ENCODE measurements around the gene HBE1.
"Not testable (repeated sequence)": the region's sequence is repeated elsewhere in the genome, so short reads cannot be mapped to it uniquely, and the experiment has no call there.

HBE1 gene

DNA sequence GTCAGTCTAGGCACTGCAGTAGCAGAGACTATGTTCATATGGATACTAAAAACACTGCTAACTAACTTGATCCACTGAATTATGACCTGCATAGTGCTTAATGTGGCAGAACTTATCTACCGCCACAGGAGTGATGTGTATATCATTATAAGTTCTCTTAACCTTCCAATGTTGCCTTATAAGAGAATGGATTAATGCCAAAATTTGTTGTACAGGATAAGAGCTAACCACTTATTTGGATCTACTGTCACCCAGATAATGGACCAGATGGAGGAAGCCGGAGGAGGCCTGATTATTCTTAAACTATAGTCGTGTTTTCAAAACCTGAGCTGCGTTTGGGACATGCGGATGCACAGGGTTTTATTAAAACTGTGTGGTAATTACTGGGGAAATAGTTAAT lies 33.9 kb upstream of the HBE1 start:
- H3K9me3 ChIP-seq: no peaks in the 10 kb centered on the region
- no peak overlapping the region for H3K4me3 ChIP-seq (ENCODE audit: low read depth, low read length)
- no peaks in the 10 kb centered on the region for H3K27me3 ChIP-seq
- no peaks in the 10 kb centered on the region for H3K4me1 ChIP-seq
- H3K36me3 ChIP-seq: no peaks in the 10 kb centered on the region
- no peak for DNase-seq
- TF ChIP-seq, protein P1, sequence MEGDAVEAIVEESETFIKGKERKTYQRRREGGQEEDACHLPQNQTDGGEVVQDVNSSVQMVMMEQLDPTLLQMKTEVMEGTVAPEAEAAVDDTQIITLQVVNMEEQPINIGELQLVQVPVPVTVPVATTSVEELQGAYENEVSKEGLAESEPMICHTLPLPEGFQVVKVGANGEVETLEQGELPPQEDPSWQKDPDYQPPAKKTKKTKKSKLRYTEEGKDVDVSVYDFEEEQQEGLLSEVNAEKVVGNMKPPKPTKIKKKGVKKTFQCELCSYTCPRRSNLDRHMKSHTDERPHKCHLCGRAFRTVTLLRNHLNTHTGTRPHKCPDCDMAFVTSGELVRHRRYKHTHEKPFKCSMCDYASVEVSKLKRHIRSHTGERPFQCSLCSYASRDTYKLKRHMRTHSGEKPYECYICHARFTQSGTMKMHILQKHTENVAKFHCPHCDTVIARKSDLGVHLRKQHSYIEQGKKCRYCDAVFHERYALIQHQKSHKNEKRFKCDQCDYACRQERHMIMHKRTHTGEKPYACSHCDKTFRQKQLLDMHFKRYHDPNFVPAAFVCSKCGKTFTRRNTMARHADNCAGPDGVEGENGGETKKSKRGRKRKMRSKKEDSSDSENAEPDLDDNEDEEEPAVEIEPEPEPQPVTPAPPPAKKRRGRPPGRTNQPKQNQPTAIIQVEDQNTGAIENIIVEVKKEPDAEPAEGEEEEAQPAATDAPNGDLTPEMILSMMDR (IDR thresholded peaks at IDR 0.05; ENCODE audit: low read depth, low read length): no peak

DNA sequence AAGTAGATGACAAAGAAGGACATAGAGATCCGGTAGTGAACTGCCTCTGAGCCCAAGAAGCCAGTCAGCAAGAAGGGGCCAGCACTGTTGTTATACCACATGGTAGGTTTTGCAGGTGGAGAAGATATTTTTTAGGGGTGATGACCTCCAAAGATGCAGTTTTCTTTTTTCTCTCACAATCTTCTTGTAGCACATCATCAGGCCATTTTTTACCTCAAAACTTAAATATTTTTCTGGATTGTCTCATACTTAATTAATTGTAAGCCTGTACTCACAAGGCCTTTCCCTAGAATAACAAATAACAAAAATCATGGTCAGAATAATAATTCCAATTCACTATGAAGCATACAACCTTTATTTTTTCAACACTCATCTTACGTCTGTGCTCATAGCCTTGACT lies 32.1 kb upstream of the HBE1 start, which contains the start of gene OR51B4:
TSS of gene OR51B4 (minus strand) at position 101 of the 400 bp plus-strand sequence. CDS start at position 101, 0 bp downstream.
- DNase-seq: no peak
- H3K4me1 ChIP-seq: no peaks in the 10 kb centered on the region
- no peak within 1 kb of the TSS for H3K4me3 ChIP-seq (ENCODE audit: low read depth, low read length)
- H3K27me3 ChIP-seq: no peaks in the 10 kb centered on the region
- H3K9me3 ChIP-seq: no peaks in the 10 kb centered on the region
- H3K36me3 ChIP-seq: no peaks in the 10 kb centered on the region
- TF ChIP-seq, protein P1 (IDR thresholded peaks at IDR 0.05; ENCODE audit: low read depth, low read length): no peak

DNA sequence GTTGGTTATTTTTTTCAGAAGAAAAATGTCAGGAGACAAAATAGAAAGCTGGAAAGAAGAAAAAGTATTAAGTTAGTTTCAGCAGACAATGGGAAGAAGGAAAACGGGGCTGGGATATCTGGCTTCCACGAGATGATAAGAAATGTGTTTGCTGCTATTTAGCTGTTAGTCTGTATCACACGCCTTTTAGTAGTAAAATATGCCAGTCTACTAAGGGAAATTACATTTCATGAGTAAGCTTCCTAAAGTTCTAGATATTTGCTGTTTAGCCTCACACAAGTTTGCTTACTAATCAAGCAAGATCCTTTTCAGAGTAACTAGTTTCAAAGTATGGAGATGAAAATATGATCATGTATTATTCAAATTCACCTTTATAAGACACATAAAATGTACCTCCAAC lies 30.5 kb upstream of the HBE1 start:
- Histone ChIP-seq H3K36me3 (no peaks in the 10 kb centered on the region), H3K9me3 (no peaks in the 10 kb centered on the region), H3K4me1 (no peaks in the 10 kb centered on the region), H3K27me3 (no peaks in the 10 kb centered on the region), H3K4me3 (ENCODE audit: low read depth, low read length) (no peak overlapping the region)
- TF ChIP-seq, protein P1 (IDR thresholded peaks at IDR 0.05; ENCODE audit: low read depth, low read length): no peak
- no peak for DNase-seq

DNA sequence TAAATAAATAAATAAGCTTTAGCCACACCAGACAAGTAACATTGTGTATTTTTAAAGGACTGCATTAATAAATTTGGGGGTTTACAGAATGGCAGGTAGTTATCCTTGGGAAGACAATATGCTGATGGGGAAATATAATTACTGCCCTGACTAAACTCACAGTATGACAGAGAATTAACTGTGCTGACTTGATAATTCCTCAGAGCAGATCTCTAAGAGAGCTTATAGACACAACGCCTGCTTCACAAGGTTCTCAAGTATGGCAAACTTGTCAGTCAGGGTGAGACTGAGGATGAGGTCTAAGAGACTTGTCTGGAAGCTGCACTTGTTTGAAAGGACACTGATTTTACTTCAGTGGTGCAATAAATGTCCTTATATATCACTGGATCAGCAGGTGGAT lies 28.7 kb upstream of the HBE1 start:
- TF ChIP-seq, protein P1 (IDR thresholded peaks at IDR 0.05; ENCODE audit: low read depth, low read length): no peak
- H3K4me1 ChIP-seq: no peaks in the 10 kb centered on the region

DNA sequence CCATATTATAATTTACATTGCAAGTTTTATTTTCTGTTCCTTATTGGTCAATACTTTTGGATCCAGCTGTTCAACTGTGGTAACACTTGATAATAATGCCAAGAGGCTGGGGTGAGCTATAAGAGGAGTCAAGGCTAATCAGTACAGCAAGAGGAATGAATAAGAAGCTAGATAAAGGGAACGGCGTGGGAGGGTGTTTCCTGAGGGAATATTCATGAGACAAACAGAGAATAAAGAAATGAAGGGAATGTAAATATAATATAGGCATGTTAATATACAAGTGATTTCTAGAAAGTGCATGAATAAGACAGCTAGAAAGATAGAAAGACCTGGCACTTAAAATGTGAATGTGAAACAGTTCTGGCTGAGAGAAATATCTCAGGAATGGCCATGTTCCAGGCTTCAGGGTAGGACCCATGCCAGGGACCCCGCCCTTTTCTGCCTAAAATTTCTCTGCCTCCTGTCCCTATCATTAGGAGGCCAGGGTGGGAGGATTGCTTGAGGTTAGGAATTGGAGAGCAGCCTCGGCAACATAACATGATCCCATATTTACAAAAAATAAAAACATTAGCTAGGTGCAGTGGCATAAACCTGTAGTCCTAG lies 28.1 kb upstream of the HBE1 start:
- no peaks in the 10 kb centered on the region for H3K4me1 ChIP-seq
- no peak for DNase-seq
- H3K36me3 ChIP-seq: no peaks in the 10 kb centered on the region
- H3K4me3 ChIP-seq (ENCODE audit: low read depth, low read length): no peak overlapping the region
- no peaks in the 10 kb centered on the region for H3K9me3 ChIP-seq
- TF ChIP-seq, protein P1 (IDR thresholded peaks at IDR 0.05; ENCODE audit: low read depth, low read length): no peak
- no peaks in the 10 kb centered on the region for H3K27me3 ChIP-seq

More for the DNA sequence above, 28.7 kb upstream of the HBE1 start:
- Histone ChIP-seq H3K27me3 (no peaks in the 10 kb centered on the region), H3K4me3 (ENCODE audit: low read depth, low read length) (no peak overlapping the region), H3K36me3 (no peaks in the 10 kb centered on the region), H3K9me3 (no peaks in the 10 kb centered on the region)
- DNase-seq: no peak

DNA sequence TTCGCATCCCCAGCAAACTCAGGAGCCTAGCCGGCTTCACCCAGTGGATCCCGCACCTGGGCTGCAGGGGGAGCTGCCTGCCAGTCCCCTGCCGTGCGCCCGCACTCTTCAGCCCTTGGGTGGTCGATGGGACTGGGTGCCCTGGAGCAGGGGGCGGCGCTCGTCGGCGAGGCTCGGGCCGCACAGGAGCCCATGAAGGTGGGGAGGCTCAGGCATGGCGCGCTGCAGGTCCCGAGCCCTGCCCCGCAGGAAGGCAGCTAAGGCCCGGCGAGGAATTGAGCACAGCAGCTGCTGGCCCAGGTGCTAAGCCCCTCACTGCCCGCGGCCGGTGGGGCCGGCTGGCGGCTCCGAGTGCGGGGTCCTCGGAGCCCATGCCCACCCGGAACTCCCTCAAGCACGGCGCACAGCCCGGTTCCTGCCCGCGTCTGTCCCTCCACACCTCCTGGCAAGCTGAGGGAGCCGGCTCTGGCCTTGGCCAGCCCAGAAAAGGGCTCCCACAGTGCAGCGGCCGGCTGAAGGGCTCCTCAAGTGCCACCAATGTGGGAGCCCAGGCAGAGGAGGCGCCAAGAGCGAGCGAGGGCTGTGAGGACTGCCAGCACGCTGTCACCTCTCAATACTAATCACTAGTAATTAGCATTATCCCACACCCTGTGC lies 24.7 kb upstream of the HBE1 start:
- not testable (repeated sequence) for H3K27me3 ChIP-seq, DNase-seq, H3K9me3 ChIP-seq

More for the DNA sequence above, 24.7 kb upstream of the HBE1 start:
- H3K36me3 ChIP-seq; H3K4me1 ChIP-seq; H3K4me3 ChIP-seq (ENCODE audit: low read depth, low read length): not testable (repeated sequence)

All from BE2C (cell line).